AG09309 (cell line): ENCODE data around the gene HAPSTR1.

Experiments
- DNase-seq: peaks from one replicate; pipeline ENCODE4 v3.0.0-alpha.2; 2010; ENCODE audit warnings: low read depth
- H3K4me3 ChIP-seq: 2 replicates; pipeline ENCODE4 v1.5.1; 2011; ENCODE audit warnings: mild to moderate bottlenecking, low read depth, low read length, moderate library complexity; ENCODE audit not compliant: control insufficient read depth
- TF ChIP-seq, protein P1 (sequence below): IDR thresholded peaks from 2 replicates; pipeline ENCODE4 v1.5.1; 2011; ENCODE audit warnings: mild to moderate bottlenecking, low read depth, low read length, inconsistent platforms; ENCODE audit not compliant: insufficient read depth, control insufficient read depth; ENCODE audit errors: missing control alignments

HAPSTR1 gene

GRCh38 chr16:9113707-9114106, 22.3 kb downstream of the HAPSTR1 start:
- no peak for DNase-seq
- no peak overlapping the region for H3K4me3 ChIP-seq
- TF ChIP-seq, protein P1, sequence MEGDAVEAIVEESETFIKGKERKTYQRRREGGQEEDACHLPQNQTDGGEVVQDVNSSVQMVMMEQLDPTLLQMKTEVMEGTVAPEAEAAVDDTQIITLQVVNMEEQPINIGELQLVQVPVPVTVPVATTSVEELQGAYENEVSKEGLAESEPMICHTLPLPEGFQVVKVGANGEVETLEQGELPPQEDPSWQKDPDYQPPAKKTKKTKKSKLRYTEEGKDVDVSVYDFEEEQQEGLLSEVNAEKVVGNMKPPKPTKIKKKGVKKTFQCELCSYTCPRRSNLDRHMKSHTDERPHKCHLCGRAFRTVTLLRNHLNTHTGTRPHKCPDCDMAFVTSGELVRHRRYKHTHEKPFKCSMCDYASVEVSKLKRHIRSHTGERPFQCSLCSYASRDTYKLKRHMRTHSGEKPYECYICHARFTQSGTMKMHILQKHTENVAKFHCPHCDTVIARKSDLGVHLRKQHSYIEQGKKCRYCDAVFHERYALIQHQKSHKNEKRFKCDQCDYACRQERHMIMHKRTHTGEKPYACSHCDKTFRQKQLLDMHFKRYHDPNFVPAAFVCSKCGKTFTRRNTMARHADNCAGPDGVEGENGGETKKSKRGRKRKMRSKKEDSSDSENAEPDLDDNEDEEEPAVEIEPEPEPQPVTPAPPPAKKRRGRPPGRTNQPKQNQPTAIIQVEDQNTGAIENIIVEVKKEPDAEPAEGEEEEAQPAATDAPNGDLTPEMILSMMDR = no peak

DNA sequence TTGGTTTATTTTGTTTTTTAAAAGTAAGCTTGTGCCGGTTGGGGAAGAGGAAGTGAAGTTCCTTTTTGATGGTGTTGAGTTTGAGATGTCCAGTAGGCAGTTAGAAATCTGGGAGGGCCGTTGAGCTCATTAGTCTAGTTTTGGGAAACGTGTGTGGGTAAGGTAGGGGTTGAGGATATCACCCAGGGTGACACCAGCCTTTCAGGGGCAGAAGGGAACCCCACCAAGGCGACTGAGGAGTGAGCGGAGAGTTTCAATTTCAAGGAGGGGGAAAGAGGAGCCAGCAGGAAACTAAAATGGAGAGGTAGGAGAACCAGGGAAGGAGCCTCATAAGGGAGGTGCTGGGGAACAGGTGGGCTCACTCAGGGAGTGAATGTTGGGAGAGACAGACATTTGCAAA, 22.7 kb downstream of the HAPSTR1 start:
- TF ChIP-seq, protein P1 = no peak
- H3K4me3 ChIP-seq = no peak overlapping the region
- DNase-seq = no peak

DNA sequence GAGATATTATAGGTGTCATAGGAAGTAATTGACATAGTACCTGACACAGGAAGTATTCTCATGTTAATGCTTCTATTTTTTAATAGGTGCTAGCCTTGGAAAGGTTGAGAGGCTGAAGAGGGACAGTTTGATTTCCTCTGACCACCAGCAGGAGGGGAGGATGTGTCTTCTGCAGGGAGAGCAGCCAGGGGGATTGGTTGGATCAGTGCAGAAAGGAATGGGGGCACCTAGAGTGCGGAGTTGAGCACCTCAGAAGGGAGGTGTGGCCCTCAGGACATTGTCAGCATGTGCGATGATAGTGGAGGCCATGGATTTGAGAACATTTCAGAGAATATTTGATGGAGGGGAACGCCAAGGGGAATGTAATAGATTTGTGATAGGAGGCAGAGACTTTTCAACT, 23.4 kb downstream of the HAPSTR1 start:
- TF ChIP-seq, protein P1 = no peak
- H3K4me3 ChIP-seq = no peak overlapping the region
- no peak for DNase-seq

- TF ChIP-seq, protein P1 = no peak
- DNase-seq = no peak
- no peak overlapping the region for H3K4me3 ChIP-seq
These were observed 23.8 kb downstream of the HAPSTR1 start for GRCh38 chr16:9115277-9115676.

DNA sequence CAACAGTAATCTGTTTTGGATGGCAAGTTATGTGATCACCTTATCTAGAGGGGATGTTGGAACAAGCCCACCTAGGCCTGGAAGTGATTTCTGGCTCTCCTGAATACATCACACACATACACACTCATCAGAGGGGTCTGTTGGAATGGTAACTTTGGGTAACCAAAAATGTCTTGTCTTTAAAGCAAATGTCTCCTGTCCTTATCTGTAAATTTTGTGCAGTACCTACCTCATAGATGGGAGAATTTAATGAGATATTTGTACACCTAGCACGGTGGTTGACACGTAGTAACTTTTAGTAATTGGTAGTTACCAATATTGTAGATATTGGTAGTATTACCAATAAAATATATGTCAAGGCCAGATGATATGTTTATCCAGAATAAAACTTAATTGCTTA, 24.7 kb downstream of the HAPSTR1 start:
- DNase-seq = no peak
- no peak overlapping the region for H3K4me3 ChIP-seq

GRCh38 chr16:9118170-9118569, 26.7 kb downstream of the HAPSTR1 start:
- H3K4me3 ChIP-seq = no peak overlapping the region
- TF ChIP-seq, protein P1 = no peak
- no peak for DNase-seq

More for the DNA sequence above, 24.7 kb downstream of the HAPSTR1 start:
- TF ChIP-seq, protein P1 = no peak

GRCh38 chr16:9119795-9120194, 28.4 kb downstream of the HAPSTR1 start:
- peak; percentile 93 for DNase-seq
- no peak overlapping the region for H3K4me3 ChIP-seq
- TF ChIP-seq, protein P1 = peak; percentile 6
